ENCODE measurements around the gene IPO9.

The IPO9 gene

DNA sequence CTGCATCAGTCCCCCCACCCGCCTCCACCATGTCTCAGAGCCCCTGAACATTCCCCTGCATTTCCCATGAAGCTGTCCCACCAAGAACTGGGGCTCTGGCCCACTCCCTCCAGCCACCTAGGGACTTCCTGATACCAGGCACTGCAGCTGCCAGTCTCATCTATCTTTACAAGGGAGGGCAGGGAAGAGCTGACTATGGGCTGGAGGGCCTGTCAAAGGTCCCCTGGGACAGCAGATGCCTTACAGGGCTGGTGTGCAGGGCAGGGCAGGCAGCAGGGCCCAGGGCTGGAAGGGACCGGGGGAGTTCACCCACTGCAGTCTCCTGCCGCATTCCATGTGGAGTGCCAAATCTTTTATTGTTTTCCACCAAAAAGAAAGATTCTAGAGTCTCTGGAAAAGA lies 77.4 kb downstream of the IPO9 start:
- no peak for DNase-seq (ENCODE audit: low read depth)

- no peak for DNase-seq (ENCODE audit: low read depth)
Measured at GRCh38 chr1:201907621-201908020, 78.7 kb downstream of the IPO9 start.

DNA sequence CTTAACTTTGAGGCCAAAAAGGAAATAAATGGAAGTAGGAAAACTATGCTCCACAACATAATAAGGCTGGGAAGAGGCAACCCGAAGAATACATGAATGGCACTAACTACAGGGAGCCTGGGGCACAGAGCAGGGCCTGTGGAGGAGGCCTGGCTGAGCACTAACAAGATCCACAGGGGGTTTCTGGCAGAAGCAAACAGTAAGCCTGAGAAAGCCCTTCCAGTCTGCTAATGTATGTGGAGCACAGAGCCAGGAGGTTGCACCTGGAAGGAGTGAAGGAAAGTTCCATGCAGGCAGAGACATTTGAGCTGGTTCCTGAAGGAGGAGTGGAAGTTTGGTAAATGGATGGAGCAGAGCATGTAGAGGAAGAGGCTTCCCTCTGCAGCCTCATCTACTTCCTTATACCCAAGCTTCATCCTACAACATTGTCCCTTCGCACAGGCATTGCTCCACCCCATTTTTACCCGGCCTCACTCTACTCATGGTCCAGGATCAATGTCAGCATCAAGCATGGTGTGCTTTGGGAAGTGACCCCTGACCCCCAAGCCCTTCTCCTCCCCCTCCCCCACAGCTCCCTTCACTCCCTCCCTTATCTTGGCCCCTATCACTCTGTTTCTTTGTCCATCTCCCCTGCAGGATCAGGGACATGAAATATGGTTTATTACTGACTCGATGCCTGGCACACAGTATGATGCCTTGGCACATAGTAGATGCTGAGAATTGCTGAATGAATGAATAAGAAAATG lies 83.0 kb downstream of the IPO9 start:
- no peak for DNase-seq (ENCODE audit: low read depth)

GRCh38 chr1:201912832-201913231 lies 83.9 kb downstream of the IPO9 start:
- DNase-seq (ENCODE audit: low read depth) = no peak

DNA sequence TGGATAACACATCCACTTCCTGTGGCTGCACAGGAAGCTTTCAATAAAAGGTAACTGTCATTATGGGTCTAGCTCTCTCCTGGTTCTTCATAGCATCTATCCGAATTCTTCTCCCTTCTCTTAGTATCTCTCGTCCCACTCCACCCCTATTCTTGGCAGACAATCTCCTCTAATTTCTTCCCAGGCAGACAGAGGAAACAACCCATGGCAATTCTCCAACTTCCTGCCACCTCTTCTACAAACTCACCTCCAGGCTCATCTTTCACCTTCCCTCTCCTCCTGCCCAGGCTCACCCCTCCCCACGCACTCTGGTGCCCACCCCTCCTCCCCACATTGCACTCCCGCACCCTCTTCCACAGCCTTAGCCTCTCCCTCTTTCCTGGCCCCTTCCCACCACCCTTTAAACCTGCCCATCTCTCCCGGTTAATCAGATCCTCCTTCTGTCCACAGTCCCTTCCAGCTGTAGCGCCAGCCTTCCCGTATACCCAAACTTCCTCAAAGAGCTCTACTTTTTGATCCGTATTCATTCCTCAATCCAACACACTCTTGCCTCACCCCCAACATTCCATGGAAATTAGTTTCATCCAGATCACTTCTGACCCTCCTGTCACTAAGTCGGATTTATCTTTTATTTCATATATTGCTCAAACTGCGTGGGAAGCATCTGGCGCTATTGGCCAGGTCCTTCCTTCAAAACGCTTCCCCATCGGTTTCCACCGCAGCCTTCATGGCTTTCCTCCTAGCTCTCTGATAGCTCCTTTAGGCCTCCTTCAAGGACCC lies 85.7 kb downstream of the IPO9 start:
- DNase-seq (ENCODE audit: low read depth) = no peak

- DNase-seq (ENCODE audit: low read depth) = no peak
Measured at GRCh38 chr1:201916649-201917249, 87.8 kb downstream of the IPO9 start.

DNA sequence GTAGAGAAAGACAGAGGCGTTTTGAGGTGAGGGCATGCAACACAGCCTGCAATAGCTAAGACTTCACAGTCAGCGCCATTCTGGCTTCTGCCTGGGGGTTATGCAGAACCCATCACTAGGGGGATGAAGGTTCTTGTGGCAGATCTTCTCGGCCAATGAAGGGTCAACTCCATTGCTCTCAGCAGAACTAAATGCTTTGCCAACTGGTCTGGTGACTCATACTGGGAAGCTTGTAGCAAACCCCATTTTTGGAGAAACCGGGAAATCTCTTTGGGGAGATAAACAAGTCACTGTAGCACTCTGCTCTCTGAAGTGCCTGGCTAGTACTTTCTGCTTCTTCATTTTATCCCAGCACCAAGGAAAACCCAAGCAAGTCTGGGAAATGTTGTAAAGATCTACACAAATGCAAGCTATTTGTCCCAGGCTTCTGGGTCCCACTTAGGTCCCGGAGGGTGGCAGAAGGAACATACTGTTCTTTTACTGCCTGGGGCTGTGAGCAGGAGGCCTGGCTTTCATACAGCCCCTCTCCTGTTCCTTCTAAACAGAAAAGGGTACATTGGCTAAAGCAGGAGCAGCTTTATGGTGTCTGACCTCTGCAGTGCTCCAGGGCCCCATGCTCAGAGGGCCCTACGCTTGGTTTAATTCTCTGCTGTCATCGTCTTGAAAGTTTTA lies 88.5 kb downstream of the IPO9 start:
- no peak for DNase-seq (ENCODE audit: low read depth)

DNA sequence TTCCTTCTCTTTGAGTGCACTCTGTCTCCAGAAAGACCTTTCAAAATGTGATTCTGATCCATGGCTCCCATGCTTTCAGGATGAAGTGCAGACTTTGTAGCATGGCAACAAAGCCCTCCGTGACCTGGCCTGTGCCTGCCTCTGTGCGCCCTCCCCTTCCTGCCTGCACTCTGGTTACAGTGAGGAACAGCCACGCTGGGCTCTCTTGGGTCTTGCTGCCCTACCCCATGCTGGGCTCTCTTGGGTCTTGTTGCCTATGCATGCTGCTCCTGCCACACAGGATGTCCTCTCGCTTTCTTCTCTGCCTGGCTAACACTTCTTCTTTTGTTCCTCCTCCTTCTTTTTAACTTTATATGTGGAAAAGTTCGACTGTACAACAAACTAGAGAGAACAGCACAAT lies 89.4 kb downstream of the IPO9 start:
- no peak for DNase-seq (ENCODE audit: low read depth)

DNA sequence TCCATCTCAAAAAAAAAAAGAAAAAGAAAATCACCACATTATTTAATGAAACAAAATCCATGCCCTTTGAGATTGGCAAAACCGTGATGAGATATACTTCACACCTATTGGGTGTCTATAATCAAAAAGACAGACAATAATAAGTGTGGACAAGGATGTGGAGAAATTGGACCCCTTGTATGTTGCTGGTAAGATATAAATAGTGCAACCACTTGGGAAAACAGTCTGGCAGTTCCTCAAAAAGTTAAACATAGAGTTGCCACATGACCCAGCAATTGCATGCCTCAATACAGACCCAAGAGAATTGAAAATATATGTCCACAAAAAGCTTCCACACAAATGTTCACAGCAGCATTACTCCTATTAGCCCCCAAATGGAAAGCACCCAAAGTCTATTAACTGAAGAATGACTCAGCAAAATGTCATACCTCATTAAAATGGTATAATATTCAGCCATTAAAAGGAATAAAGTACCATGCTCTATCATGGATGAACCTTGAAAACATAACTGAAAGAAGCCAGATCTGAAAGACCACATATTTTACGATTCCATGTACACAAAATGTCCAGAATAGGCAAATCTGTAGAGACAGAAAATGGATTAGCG lies 93.1 kb downstream of the IPO9 start:
- DNase-seq (ENCODE audit: low read depth) = no peak

DNA sequence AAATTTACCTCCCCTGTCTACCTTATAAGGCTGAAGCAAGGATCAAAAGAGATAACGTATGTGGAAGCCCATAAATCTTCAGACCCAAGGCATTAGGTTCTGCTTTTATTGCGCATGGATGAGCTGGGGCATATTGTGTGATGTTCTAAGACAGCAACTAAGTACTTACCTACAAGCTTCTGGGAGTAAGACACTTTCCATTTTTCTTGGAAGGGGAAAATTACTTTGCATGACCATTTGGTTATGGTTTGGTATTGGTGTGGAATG lies 96.3 kb downstream of the IPO9 start:
- no peak for DNase-seq (ENCODE audit: low read depth)

- DNase-seq (ENCODE audit: low read depth) = no peak
Measured at GRCh38 chr1:201925981-201926645, 97.2 kb downstream of the IPO9 start.

- no peak for DNase-seq (ENCODE audit: low read depth)
Measured at GRCh38 chr1:201928266-201928665, 99.3 kb downstream of the IPO9 start.

- no peak for DNase-seq (ENCODE audit: low read depth)
Measured at GRCh38 chr1:201930137-201930536, 101.2 kb downstream of the IPO9 start.

DNA sequence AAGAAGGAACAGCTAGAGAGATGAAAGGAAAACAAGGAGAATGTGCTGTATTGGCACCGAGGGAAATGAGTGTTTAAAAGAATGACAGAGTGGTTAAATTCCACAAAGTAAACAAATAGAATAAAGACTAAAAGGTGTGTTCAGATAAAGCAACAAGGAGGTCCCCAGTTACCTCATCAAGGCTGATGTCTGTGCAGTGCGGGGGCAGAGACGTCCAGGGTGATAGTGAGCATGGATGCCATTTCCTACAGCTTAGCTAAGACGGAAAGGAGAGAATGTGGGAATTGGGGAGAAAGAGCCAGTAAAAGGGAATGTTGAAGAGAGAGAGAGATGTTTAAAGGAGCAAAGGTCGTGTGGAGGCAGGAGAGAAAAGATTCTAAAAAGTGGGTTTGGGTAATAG lies 101.8 kb downstream of the IPO9 start:
- DNase-seq (ENCODE audit: low read depth) = no peak
